Neural progenitor cell (in vitro differentiated cells): Measurements from ENCODE around the gene MAML3. TPM values are rescaled to one million over a fixed set of nuclear protein-coding genes. Genes with fewer than 3 reads are reported as not detected.
A peak's percentile ranks its signal among the peaks of the same experiment; 100 is the strongest.

Experiments used
- DNase-seq: peaks from one replicate; pipeline ENCODE4 v3.0.0-alpha.2; 2016; ENCODE audit warnings: low spot score
- H2AFZ ChIP-seq: fragments of 200-600 bp; sonication (generic); replicated peaks from 2 replicates; pipeline ENCODE4 v1.6.1; 2016; ENCODE audit warnings: antibody characterized with exemption
- H3F3A ChIP-seq: fragments of 200-600 bp; sonication (generic); 2 replicates; pipeline ENCODE4 v1.6.1; 2016; ENCODE audit warnings: antibody characterized with exemption, low read depth
- H3K27ac ChIP-seq: fragments of 200-600 bp; sonication (generic); 2 replicates; pipeline ENCODE4 v1.5.1; 2016; ENCODE audit warnings: mild to moderate bottlenecking
- H3K27me3 ChIP-seq: fragments of 200-600 bp; sonication (generic); 2 replicates; pipeline ENCODE4 v1.6.1; 2016; ENCODE audit warnings: mild to moderate bottlenecking, moderate library complexity
- H3K36me3 ChIP-seq: fragments of 200-600 bp; sonication (generic); 2 replicates; pipeline ENCODE4 v1.5.1; 2016
- H3K4me1 ChIP-seq: fragments of 200-600 bp; sonication (generic); 2 replicates; pipeline ENCODE4 v1.6.1; 2016; ENCODE audit warnings: mixed run types
- H3K4me2 ChIP-seq: fragments of 200-600 bp; sonication (generic); 2 replicates; pipeline ENCODE4 v1.6.1; 2016
- H3K4me3 ChIP-seq: fragments of 200-600 bp; sonication (generic); 2 replicates; pipeline ENCODE4 v1.5.1; 2016
- H3K79me2 ChIP-seq: fragments of 200-600 bp; sonication (generic); 2 replicates; pipeline ENCODE4 v1.6.1; 2016; ENCODE audit warnings: low read depth
- H3K9ac ChIP-seq: fragments of 200-600 bp; sonication (generic); 2 replicates; pipeline ENCODE4 v1.6.1; 2016
- H3K9me3 ChIP-seq: fragments of 200-600 bp; sonication (generic); 2 replicates; pipeline ENCODE4 v1.5.1; 2016; ENCODE audit warnings: low read depth
- H4K20me1 ChIP-seq: fragments of 200-600 bp; sonication (generic); 2 replicates; pipeline ENCODE4 v1.6.1; 2016; ENCODE audit warnings: low read depth
- H3K27ac Mint-ChIP-seq: 3 replicates; pipeline ENCODE4 v1.8.0; 2021; ENCODE audit warnings: mixed read lengths
- H3K27me3 Mint-ChIP-seq: 2 replicates; pipeline ENCODE4 v1.8.0; 2022; ENCODE audit warnings: low read depth, mild to moderate bottlenecking, inconsistent platforms, moderate library complexity, mixed read lengths; ENCODE audit not compliant: insufficient read depth
- H3K36me3 Mint-ChIP-seq: 3 replicates; pipeline ENCODE4 v1.8.0; 2021; ENCODE audit warnings: mixed read lengths
- H3K4me1 Mint-ChIP-seq: 3 replicates; pipeline ENCODE4 v1.8.0; 2021; ENCODE audit warnings: mixed read lengths
- H3K4me3 Mint-ChIP-seq: 3 replicates; pipeline ENCODE4 v1.8.0; 2021; ENCODE audit warnings: mild to moderate bottlenecking, moderate library complexity, mixed read lengths
- H3K9me3 Mint-ChIP-seq: 3 replicates; pipeline ENCODE4 v1.8.0; 2020; ENCODE audit warnings: mixed read lengths
- EZH2 ChIP-seq: fragments of 200-600 bp; sonication (generic); IDR thresholded peaks from 2 replicates; pipeline ENCODE4 v1.6.1; 2017; ENCODE audit warnings: antibody characterized with exemption, mild to moderate bottlenecking, moderate library complexity
- EZH2phosphoT487 ChIP-seq: fragments of 200-600 bp; sonication (generic); IDR thresholded peaks from 2 replicates; pipeline ENCODE4 v1.6.1; 2017; ENCODE audit warnings: antibody characterized with exemption
- total RNA-seq: library from RNA; depleted of rRNA; stranded (reverse); fragments of >200 nt; gene quantifications from 2 replicates; pipeline ENCODE4 v1.2.3, GENCODE V29; 2015; ENCODE audit warnings: low replicate concordance
- TF ChIP-seq, protein P1 (sequence below): fragments of 200-600 bp; sonication (generic); IDR thresholded peaks from 2 replicates; pipeline ENCODE4 v1.5.1; 2017; ENCODE audit warnings: antibody characterized with exemption, mild to moderate bottlenecking

Gene MAML3
- total RNA-seq, 1 donor from 2014 or later, result 14.4 TPM

- Mint-ChIP-seq H3K27ac (no peak overlapping the region), H3K27me3 (peaks cover 7% of the 10 kb centered on the region), H3K4me1 (peaks cover 62% of the 10 kb centered on the region), H3K4me3 (no peak overlapping the region), H3K36me3 (no peaks in the 10 kb centered on the region), H3K9me3 (no peaks in the 10 kb centered on the region)
- TF ChIP-seq EZH2phosphoT487 (no peak), EZH2 (no peak)
- TF ChIP-seq, protein P1, sequence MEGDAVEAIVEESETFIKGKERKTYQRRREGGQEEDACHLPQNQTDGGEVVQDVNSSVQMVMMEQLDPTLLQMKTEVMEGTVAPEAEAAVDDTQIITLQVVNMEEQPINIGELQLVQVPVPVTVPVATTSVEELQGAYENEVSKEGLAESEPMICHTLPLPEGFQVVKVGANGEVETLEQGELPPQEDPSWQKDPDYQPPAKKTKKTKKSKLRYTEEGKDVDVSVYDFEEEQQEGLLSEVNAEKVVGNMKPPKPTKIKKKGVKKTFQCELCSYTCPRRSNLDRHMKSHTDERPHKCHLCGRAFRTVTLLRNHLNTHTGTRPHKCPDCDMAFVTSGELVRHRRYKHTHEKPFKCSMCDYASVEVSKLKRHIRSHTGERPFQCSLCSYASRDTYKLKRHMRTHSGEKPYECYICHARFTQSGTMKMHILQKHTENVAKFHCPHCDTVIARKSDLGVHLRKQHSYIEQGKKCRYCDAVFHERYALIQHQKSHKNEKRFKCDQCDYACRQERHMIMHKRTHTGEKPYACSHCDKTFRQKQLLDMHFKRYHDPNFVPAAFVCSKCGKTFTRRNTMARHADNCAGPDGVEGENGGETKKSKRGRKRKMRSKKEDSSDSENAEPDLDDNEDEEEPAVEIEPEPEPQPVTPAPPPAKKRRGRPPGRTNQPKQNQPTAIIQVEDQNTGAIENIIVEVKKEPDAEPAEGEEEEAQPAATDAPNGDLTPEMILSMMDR, result no peak
- Histone ChIP-seq H3K27me3 (no peaks in the 10 kb centered on the region), H3K9ac (no peak overlapping the region), H2AFZ (no peak overlapping the region), H3K4me1 (peaks cover 32% of the 10 kb centered on the region), H3K27ac (no peak overlapping the region), H3K9me3 (no peaks in the 10 kb centered on the region), H3K36me3 (no peaks in the 10 kb centered on the region), H3K4me2 (no peak overlapping the region), H3K79me2 (no peaks in the 10 kb centered on the region), H3K4me3 (no peak overlapping the region), H4K20me1 (no peaks in the 10 kb centered on the region), H3F3A (peaks cover 9% of the 10 kb centered on the region)
- DNase-seq, result no peak
Measured at GRCh38 chr4:139749338-139749737, 404.6 kb downstream of the MAML3 start.

DNA sequence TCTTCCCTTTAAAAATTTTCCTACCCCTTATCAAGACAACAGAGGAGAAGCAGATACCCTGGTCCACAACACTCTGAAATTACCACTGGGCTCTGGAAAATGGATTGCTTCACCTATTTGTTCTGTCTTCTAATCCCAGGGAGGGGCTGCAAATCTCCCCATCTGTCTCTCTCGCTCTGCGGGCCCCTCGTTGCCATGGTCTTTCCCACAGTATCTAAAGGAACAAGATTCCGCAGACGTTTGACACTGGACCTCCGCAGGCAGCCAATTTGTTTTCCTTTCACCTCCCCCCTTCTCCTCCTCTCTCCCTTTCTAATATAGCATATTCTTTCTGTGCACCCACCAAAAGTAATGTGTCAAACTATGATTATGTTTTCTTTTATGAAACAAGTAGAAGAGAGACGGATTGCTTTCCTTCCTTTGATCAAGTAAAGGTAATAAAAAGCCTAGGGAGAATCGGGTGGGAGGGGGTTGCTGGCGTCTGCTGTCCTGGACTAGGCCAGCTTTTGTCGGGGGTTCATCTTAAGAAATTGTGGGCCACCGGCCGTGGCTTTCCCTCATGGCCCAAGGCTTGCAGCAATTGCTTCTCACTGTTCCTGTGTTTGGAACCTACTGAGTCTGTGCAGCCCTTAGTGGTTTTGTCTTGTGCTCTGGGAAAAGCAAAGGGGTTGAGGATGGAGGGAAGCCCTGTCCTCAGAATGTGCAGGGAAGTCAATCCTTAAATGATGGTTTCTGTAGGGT is 407.4 kb downstream of the MAML3 start:
- Mint-ChIP-seq H3K4me1 (peaks cover 78% of the 10 kb centered on the region), H3K9me3 (no peaks in the 10 kb centered on the region), H3K27me3 (peaks cover 7% of the 10 kb centered on the region), H3K4me3 (peak overlapping the region; percentile 60), H3K36me3 (peaks cover 3% of the 10 kb centered on the region), H3K27ac (peak overlapping the region; percentile 91)
- H3K4me3 ChIP-seq, result peak overlapping the region; percentile 23
- no peaks in the 10 kb centered on the region for H3K27me3 ChIP-seq
- no peak overlapping the region for H2AFZ ChIP-seq
- H3F3A ChIP-seq, result peaks cover 9% of the 10 kb centered on the region
- peak overlapping the region; percentile 42 for H3K27ac ChIP-seq
- H3K4me2 ChIP-seq, result peak overlapping the region; percentile 66
- DNase-seq, result peak; percentile 56
- no peak overlapping the region for H3K9ac ChIP-seq
- TF ChIP-seq, protein P1, result no peak
- no peak for TF ChIP-seq EZH2
- TF ChIP-seq EZH2phosphoT487, result no peak
- H3K4me1 ChIP-seq, result peaks cover 32% of the 10 kb centered on the region
- no peaks in the 10 kb centered on the region for H3K79me2 ChIP-seq
- H3K36me3 ChIP-seq, result no peaks in the 10 kb centered on the region
- H3K9me3 ChIP-seq, result no peaks in the 10 kb centered on the region
- H4K20me1 ChIP-seq, result no peaks in the 10 kb centered on the region

GRCh38 chr4:139745111-139745639 is 408.8 kb downstream of the MAML3 start:
- no peak overlapping the region for H3K9ac ChIP-seq
- TF ChIP-seq EZH2phosphoT487 (no peak), EZH2 (no peak)
- TF ChIP-seq, protein P1, result no peak
- no peak for DNase-seq

More at GRCh38 chr4:139745111-139745639, 408.8 kb downstream of the MAML3 start:
- no peak overlapping the region for H3K4me3 ChIP-seq
- H3K36me3 ChIP-seq, result no peaks in the 10 kb centered on the region
- Mint-ChIP-seq H3K9me3 (no peaks in the 10 kb centered on the region), H3K27me3 (peaks cover 7% of the 10 kb centered on the region), H3K4me1 (peaks cover 80% of the 10 kb centered on the region), H3K36me3 (peaks cover 3% of the 10 kb centered on the region), H3K27ac (peak overlapping the region; percentile 2), H3K4me3 (no peak overlapping the region)
- no peaks in the 10 kb centered on the region for H3K27me3 ChIP-seq
- H4K20me1 ChIP-seq, result no peaks in the 10 kb centered on the region
- peaks cover 26% of the 10 kb centered on the region for H3K4me1 ChIP-seq
- H3K79me2 ChIP-seq, result no peaks in the 10 kb centered on the region
- peaks cover 9% of the 10 kb centered on the region for H3F3A ChIP-seq
- no peak overlapping the region for H3K4me2 ChIP-seq
- no peak overlapping the region for H2AFZ ChIP-seq
- no peak overlapping the region for H3K27ac ChIP-seq
- H3K9me3 ChIP-seq, result no peaks in the 10 kb centered on the region
